Measurements from ENCODE around the gene RNLS.

Gene RNLS

DNA sequence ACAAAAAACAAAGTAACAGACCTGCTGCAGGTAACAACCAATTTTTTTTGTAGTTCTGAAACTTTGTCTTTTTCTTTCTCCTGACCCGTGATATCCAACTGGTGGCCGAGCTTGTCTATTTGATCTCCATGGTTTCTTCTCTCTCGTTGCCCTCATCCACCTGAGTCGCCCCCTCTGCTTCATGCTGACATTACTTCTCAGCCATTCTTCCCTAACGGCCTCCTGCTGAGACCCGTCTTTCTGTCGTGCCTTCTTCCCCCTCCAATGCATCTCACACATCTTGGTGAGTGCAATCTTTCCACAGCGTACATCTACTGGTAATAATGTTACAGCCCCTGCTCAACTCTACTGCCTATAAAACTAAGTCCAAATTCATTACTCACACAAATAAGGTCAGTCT is 352.9 kb downstream of the RNLS start:
- TF ChIP-seq, protein P1, sequence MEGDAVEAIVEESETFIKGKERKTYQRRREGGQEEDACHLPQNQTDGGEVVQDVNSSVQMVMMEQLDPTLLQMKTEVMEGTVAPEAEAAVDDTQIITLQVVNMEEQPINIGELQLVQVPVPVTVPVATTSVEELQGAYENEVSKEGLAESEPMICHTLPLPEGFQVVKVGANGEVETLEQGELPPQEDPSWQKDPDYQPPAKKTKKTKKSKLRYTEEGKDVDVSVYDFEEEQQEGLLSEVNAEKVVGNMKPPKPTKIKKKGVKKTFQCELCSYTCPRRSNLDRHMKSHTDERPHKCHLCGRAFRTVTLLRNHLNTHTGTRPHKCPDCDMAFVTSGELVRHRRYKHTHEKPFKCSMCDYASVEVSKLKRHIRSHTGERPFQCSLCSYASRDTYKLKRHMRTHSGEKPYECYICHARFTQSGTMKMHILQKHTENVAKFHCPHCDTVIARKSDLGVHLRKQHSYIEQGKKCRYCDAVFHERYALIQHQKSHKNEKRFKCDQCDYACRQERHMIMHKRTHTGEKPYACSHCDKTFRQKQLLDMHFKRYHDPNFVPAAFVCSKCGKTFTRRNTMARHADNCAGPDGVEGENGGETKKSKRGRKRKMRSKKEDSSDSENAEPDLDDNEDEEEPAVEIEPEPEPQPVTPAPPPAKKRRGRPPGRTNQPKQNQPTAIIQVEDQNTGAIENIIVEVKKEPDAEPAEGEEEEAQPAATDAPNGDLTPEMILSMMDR (IDR thresholded peaks at IDR 0.05; ENCODE audit: low read length, missing control alignments) = no peak
- no peak for DNase-seq (ENCODE audit: low read depth)
- H3K4me3 ChIP-seq (replicated peaks; ENCODE audit: low read depth, low read length) = no peak overlapping the region

DNA sequence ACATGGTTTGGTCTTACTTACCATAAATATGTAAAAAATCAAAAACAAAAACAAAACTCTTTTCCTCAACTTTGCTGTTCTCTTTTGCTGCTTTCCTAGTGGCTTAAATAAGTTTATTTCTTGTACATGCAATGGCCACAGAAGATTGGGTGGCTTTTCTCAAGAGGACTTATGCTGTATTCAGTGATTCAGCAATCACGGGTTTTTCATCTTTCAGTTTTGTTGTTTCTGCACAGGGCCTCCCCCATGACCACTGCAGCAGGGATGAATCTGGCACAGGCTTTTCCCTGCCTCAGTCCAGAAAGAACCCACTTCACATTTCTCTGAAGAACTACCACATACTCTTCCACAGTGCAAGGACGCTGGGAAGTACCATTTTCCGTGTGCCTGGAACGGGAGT is 355.0 kb downstream of the RNLS start:
- no peak overlapping the region for H3K4me3 ChIP-seq (replicated peaks; ENCODE audit: low read depth, low read length)
- DNase-seq (ENCODE audit: low read depth) = peak; percentile 39
- TF ChIP-seq, protein P1 (IDR thresholded peaks at IDR 0.05; ENCODE audit: low read length, missing control alignments) = no peak

DNA sequence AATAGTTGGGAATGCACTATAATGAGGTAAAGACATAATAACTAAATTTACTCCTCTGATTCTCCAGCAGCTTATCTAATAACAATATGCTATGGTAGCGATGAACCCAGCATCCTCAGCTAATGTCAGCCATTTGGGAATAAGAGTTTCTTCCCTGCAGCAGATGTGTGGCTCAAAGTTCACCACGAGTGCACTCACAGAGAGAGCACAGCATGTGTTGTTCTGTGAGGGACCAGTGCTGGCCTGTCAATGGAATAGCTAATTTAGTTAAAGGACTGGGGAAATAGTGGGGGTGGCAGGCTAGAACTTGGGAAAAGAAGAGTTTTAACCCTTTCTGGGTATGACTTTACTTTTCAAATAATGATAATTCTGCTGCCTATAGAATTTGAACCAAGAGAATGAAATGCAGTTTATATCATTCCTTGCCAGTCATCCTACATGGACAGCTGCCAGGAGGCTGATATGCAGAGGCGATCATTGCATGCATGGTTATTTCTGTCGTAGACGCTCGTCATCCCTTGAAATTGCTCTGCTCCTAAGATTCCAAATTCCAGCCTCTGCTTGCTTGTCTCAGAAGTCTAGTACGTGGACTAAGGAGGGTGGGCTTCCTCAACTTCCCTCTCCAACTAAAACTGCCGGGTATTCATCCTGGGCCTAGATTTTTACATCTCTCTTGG is 355.6 kb downstream of the RNLS start:
- peak; percentile 88 for DNase-seq (ENCODE audit: low read depth)
- H3K4me3 ChIP-seq (replicated peaks; ENCODE audit: low read depth, low read length) = no peak overlapping the region
- TF ChIP-seq, protein P1 (IDR thresholded peaks at IDR 0.05; ENCODE audit: low read length, missing control alignments) = no peak

DNA sequence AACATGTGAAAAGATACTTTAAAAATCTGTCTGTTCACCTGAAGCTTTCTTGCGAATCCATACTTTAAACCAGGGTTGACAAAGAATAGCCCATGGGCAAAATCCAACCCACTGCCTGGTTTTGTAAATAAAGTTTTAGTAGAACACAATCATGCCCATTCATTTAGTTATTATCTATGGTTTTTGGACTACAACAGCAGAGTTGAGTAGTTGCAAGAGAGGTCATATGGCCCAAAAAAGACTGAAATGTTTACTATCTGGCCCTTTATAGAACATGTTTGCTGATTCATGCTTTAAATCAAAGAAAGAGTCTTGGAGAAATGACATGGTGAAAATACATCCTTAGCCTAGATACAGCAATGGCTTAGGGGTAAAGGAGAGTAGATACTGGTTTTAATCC is 356.2 kb downstream of the RNLS start:
- DNase-seq (ENCODE audit: low read depth) = no peak
- H3K4me3 ChIP-seq (replicated peaks; ENCODE audit: low read depth, low read length) = no peak overlapping the region
- TF ChIP-seq, protein P1 (IDR thresholded peaks at IDR 0.05; ENCODE audit: low read length, missing control alignments) = no peak

DNA sequence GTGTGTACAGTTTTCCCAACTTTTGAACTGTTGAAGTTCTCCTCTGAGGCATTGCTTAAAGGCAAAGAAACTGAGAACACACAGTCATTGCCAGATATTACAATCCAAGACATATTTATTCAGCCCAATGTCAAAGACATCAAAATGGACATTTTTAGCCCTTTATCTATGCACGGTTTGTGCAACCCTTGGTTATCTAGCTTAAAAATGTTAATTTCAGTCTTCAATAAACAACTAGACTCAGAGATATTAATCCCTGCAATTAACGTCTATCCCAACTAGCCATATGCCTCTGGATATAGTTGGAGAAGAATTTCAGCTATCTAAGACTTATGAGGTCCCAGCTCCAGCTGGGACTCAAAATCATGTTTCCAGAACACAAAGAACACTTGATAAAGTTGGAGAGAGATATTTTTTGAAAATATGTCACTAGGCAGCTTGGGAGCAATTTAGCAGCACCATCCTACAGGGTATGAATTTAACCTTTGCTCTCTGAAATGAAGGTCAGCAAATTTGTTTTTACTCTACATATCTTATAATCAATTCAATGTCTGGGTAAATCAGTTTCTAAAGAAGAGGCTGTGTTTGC is 357.0 kb downstream of the RNLS start:
- TF ChIP-seq, protein P1 (IDR thresholded peaks at IDR 0.05; ENCODE audit: low read length, missing control alignments) = no peak
- DNase-seq (ENCODE audit: low read depth) = no peak
- no peak overlapping the region for H3K4me3 ChIP-seq (replicated peaks; ENCODE audit: low read depth, low read length)
